Stimulated activated CD8-positive, alpha-beta memory T cell treated with anti-CD3 and anti-CD28 coated beads, Interleukin-7, amount 100 ng/mL, for 1 hour (primary cell): Measurements from ENCODE around the gene COX4I1.
A peak's percentile ranks its signal among the peaks of the same experiment; 100 is the strongest.

Experiments used
- DNase-seq, 2 donors: peaks; one replicate each; pipeline ENCODE4 v3.0.0-alpha.2; 2020; ENCODE audit warnings: low read depth in 2 of 2

COX4I1 gene

DNA sequence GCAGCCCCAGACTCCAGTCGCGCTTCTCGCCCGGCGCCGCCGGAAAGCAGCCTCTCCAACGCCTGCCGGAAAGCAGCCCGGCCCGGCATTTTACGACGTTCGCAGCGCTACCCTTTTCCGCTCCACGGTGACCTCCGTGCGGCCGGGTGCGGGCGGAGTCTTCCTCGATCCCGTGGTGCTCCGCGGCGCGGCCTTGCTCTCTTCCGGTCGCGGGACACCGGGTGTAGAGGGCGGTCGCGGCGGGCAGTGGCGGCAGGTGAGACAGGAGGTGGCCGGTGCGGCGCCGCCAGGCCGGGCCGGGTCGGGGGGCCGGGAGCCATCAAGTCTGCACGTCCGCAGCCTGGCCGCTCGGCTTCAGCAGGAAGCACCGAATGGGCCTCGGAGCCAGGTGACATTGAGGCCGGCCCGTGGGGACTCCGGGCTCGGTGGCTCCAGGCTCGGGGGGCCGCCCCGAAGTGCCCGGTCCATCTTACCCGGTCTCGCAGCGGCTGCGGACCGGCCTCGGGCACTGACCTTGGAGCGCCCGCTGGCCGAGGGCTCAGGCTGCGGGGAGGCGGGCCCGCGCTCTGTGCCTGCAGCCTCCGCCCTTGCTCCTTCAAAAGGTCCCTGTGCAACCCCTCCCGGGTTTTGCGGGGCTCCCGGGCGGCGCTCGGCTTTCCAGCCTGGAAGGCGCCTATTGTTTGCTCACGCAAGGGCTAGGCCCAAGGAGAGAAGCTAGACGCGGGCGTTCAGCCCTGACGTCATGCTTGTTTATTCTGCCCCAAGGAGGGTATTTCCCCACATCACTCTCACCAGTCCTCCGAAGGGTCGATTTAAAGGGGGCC lies at the start of gene COX4I1, which contains the start of gene EMC8:
TSS of gene COX4I1 (plus strand) at position 199 of the 824 bp plus-strand sequence. CDS start 1,511 bp downstream, outside the sequence.
TSS of gene EMC8 (minus strand) at position 48 of the 824 bp plus-strand sequence. CDS start 249 bp downstream, outside the sequence.
- DNase-seq = peak; percentile 86 to 87

DNA sequence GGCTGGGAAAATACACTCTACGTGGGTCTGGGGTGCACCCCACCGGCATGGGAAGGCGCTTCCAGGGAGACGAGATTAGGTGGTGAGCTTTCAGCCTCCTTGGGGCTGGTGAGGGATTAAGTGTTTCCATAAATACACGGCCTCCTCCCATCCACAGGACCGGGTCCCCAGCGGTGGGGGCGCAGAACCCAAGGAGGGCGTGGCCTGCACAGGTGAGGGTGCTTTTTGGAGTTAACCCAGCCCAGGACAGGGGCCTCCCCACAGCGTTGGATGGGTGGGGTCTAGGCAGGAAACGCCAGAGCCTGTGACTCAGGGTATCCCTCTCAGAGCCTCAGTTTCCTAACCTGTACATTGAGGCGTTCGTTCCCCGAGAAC lies 49.7 kb upstream of the COX4I1 start:
- DNase-seq = no peak

DNA sequence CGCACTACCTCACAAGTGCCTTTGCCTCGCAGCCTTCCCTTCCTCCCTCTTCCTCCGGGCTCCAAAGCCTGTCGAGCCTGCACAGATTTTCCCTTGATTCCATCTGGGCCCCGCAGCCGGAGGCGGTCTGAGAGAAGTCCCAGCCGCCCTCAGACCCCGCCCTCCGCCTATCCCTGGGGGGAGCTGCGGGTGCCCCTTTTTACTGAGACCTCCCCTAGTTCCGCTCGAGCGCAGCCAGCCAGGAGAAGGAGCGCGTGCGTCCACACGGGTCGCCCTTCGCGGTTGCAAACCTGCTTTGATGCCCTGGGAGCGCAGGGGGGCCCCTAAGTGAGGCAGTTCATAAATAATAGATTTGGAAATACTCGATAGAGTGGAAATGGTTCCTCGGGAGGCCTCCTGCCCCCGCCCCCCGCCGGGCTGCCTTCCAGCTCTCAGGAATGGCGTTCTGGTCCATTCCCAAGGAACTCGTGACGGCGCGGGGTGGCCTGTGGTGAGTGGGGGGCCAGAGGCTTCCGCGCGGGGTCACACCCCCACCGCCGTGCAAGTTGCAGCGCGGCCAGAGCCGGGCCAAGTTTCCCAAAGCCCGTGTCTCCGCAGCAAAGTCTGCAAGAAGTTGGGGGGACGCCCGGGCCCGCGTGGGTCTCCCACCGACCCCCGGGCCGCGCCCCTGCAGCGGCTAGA lies 49.2 kb upstream of the COX4I1 start:
- no peak for DNase-seq

DNA sequence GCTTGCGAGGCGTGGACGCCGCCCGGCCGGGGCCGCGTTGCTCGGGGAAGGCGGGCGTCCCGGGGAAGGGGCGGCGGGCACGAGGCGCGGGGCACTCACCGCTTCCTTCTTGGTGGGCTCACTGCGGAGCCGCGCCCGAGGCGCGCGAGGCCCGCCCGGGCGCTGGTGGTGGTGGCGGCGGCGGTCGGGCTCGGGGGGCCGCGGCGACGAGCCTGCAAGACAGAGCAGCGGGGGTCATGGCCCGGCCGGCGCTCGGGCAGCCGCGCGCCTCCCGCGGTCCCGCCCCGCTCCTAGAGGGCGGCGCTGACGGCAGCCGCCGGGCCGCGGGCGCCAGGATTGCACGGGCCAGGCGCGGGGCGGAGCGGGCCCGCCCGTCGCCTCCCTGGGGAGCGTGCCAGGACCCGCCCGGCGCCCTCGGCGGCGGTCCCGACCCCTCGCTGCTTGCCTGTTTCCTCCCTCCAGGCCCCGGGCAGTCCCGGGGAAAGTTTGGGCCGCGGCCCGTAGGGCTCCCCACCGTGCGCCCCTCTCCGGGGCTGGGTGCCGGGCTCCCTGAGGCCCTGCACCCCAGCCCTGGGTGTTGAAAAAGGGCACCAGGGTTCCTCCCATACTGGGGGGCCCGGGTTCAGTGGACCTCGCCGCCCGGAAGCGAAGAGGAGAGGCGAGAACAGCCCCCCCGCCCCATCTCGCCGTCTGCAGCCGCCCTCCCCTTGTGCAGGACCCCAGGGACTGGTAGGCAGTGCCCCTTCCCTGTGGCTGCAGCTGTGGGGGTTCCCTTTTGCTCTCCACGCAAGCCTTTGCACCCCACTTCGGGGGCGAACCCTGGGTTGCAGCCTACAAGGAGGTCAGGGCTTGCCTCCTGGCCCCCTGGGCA lies 48.4 kb upstream of the COX4I1 start, which contains the start of gene C16orf74:
TSS of gene C16orf74 (minus strand) at position 270 of the 871 bp plus-strand sequence. CDS start 15,879 bp downstream, outside the sequence.
- no peak for DNase-seq

DNA sequence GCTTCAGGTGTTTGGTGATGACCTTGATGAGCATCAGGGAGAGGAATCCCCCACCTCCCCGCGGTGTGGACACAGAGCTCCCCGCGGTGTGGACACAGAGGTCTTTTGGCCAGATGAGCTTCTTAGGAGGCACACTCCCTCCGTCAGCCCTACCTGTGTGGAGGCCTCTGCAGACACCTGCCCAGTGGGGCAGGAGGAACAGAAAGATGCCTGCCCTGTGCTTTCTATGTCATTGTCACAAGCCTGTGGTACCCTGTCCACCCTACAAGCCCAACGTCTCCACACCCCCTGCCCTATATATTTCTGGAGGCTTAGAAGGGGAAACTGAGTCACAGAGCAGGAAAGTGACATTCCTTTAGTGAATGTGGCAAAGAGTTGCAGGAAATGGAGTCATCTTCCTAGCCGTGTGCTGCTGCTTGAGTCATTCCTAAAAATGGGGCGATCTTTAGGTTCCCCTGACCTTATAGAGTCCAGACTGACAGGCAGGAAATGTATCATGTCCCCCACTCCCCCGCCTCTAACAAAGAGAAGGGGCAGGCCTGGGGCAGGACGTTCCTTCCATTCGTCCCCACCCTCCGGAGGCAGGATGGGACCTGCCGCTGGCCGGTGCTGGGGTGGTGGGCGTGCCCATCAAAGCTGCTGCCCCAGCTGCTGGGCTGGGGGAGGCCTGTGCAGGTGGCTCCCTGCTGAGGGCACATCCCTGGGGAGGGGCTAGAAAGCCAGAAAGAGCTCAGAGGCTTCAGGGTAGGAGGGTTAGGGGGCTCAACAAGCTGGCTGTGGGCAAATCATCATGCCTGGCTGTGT lies 47.6 kb upstream of the COX4I1 start:
- DNase-seq = no peak

DNA sequence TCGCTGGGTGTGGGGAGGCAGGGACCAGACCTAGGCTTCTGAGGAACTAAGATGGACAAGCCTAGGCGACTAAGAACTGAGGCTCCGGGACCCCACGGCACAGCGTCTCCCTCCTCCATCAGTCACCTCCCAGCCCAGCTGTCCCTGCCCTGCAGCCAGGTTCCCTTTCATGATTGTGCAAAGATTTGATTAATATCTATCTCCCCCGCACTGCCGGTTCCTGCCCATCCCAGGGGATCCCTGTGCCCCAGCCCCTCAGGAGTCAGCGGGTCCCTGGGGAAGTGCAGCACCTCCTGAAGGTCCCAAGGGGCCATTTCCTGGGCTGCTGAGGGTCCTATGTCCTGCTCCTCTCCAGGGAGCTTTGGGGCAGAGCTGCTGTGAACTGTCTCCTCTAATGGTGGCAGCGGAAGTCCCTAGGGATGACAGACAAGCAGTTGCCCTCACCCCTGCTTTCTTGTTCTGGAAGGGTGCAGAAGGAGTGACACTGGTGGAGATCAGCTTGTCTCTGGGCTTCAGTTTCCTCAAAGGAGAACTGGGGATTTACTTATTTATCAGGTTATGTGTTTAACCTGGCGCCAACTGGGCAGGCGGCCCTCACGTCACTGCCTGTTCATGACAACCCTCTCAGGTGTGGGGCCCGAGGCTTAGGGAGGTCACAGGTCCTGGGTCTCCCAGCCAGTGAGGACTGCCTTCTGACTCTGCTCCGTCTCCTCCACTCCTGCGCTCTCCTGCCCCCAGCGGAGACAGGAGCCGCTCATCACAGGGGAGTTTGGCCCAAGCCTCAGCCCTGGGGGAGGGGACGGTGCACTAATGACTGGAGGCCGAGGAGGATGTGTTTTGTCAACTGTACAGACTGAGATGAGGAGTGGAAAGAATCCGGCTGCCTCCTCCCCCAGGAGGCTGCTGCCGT lies 46.7 kb upstream of the COX4I1 start:
- no peak for DNase-seq

DNA sequence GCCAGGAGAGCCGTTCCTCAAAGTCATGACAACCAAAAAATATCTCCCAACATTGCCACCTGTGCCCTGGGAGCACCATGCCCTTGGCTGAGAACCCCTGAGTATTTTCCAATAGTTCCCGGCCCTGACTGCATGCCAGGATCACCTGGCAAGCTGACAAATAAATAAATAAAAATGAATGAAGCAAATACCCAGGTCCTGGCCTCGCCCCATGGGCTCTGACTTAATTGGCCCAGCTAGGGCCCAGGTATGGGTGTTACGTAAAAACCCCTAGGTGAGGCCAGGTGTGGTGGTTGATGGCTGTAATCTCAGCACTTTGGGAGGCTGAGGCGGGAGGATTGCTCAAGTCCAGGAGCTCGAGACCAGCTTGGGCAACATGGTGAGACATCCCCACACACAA lies 45.9 kb upstream of the COX4I1 start:
- no peak for DNase-seq

DNA sequence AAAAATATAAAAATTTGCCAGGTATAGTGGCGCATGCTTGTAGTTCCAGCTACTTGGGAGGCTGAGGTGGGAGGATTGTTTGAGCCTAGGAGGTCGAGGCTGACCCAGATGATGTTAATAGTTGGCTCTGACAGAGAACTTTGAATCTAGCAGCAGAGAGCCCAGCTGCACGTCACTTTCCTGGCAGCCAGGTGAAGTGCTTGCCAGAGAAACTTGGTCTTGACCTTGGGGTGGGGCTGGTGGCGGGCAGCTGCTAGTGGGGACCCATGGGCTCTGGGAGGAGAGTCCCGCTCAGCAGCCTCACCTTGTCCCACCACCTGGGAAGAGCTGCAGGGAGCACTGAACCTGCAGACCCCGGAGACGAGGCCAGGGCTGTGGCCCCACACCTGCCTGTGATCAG lies 45.5 kb upstream of the COX4I1 start:
- no peak for DNase-seq

DNA sequence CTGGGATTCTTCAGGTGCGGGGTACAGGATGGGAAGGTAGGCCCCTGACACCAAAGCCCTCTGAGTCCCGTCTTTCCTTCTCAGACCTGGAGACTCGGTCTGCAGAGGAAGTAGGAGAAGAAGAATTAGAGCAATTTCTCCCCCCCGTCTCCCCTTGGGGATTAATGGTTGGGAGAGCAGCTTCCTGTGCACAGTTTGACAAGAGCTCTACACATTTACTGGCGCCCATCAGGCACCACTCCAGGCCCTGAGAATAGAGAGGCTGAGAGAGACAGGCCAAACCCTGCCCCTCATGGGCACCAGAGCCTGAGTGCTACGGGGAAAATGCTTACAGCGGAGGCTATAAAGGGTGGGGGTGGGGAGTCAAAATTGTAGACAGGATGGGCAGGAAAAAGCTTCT lies 45.1 kb upstream of the COX4I1 start:
- no peak for DNase-seq

DNA sequence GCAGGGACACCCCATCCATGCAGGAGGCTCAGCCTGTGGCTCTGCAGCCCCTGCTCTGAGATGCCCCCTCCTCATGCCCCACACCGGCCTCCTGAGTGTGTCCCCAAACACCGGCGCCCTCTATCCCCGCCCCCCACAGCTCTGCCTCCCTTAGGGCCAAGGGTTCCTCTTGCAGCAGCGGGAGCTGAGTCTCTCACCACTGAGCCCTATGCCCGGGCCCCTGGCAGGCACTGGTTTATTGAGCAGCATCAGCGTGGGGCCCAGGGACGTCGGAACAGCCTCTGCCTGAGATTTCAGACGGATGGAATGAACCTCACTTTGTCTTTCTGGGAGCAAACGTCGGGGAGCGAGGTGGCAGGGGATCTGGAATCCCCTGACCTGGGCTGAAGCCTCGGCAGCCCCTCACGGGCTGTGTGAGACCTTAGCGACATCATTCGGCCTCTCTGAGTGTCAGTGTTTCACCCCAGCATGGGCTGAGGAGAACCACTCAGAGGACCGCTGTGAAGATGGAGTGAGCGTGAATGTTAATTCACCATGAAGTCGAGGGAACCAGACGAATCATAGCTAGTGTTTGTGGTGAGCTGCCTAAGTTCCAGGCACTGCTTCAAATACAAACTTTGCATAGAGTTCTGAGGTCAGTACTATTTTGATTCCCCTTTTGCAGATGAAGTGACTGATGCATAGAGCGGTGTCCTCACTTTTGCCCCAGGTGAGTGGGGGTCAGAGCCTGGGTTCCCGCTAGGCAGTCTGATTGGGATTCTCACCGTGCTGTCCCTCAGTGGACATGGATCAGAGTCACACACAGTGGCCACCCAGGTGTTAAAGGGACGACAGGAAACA lies 43.3 kb upstream of the COX4I1 start:
- DNase-seq = no peak

DNA sequence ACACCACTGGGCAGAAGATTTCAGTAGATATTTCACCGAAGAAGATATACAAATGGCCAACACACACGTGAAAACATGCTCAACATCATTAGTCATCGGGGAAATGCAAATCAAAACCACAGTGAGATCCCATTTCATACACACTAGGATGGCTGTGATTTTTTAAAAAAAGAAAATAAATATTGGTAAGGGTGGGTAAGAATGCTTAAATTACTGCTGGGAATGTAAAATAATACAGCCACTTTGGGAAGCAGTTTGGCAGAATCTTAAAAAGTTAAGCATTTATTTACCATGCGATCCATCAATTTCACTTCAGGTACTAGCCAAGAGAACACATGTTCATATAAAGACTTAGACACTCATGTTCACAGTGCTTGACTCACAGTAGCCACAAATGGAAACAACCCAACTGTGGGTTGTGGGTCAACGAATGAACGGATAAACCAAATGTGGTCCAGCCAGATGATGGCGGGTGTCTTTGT lies 42.1 kb upstream of the COX4I1 start:
- DNase-seq = no peak

DNA sequence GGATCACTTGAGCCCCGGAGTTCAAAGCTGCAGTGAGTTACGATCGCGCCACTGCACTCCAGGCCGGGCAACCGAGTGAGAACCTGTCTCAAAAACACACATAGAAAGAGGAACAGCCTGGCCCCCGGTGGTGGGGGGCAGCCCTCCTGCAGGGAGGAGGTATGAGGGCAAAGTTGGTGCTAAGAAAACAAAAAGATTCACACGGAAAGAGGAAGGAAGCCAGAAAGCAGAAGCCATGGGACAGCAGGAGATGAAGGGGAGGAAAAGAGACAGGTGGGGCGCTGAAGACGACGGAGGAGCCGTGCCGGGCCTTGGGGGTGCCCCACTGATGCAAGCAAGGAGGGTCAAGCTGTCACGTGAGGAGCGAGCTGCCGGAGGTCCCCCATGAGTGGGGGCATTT lies 40.4 kb upstream of the COX4I1 start:
- DNase-seq = no peak

DNA sequence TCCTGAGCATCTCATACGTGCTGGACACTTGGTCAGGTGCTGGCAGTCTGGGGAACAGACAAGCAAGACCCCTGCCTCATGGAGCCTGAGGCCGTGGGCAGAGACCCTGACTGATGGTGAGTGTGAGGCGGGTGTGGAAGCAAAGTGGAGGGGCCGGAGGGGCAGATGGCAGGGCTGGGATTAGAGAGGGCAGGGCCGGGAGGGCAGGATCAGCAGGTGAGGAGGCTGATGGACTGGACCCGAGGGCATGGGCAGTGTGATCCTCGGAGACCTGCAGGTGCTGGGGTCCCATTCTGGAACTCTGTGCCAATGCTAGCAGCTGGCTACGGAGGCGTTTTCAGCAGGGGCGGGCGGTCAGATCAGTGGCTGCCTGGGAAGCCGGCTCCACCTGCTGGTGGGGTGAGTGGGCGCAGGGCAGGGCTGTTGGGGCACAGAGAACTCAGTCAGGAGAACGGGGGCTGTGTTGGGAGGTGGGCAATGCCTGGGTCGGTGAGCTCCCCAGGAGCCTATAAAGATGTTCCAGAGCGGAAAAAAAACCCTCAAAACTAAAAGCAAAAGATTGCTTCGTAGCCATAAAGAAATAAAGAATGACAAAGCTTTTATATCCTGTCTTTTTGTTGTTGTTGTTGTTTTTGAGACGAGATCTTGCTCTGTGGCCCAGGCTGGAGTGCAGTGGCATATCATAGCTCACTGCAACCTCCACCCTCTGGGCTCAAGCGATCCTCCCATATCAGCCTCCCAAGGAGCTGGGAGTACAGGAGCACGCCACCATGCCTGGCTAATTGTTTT lies 39.7 kb upstream of the COX4I1 start:
- no peak for DNase-seq

DNA sequence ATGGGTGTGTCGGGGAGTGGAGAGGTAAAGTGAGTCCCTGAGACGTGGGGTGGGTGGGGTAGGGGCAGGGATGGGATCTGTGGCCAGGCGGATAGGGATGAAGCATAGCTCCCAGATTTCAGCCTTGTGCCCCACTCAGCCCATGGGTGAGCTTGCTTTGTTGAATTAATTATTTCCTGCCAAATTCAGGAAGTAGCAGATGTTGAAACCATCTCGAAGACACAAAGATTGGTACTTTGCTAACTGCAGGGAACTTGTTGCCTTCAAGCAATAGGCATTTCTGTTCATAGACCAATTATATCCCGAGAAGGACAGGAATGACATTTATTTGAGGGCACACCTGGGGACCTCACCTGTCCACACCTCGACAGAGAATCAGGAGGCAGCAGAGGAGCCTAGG lies 37.6 kb upstream of the COX4I1 start:
- DNase-seq = no peak

DNA sequence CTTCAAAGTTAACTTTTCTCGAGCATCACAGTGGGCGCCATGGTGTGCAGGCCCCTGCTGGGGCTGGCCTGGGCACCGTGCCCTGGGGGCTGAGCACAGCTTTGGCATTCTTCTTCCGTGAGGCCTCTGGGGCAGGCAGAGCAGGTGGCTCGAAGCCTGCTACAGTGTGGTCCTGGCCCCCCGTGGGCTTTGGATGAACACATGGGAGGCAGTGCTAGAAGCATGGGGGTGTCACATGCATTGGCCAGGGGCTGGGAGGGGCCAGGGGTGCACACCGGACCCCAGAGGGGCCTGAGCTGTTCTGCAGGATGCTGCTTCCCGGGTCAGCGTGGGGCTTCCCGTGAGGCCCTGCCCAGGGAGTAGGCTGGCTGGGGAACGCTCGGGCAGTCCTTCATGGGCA lies 36.5 kb upstream of the COX4I1 start:
- DNase-seq = no peak

DNA sequence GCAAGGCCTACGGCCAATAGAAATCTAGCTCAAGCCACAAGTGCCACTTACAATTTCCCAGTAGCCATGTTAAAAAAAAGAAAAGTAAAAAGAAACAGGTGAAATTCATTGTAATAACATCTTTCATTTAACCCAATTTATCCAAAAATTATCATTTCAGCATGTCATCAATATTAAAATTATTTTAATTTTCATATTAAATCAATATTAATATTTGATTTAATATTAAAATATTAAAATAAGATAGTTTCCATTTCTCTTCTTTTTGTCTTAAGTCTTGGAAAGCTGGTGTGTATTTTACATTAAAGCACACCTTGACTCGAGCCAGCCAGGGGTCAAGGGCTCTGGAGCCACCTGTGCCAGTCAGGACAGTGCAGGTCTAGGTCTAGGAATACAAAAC lies 35.9 kb upstream of the COX4I1 start:
- no peak for DNase-seq

DNA sequence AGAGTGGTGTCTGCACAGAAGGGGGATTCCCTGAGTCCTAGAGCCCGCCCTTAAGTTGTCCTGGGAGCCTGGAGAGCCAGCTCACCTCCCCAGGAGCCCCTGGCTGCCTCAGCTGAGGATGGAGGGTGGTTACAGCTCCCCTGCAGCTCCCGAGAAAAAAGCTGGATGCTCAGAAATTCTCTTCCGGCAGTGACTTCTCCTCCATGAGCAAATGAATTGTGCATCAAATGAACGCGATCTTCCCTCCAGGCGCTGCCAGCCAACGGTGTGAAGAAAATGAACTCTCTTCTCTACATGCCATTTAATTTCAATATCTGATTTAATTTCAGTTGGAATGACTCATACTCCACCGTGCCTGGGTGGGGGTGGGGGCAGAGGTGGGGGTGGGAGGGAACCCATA lies 34.3 kb upstream of the COX4I1 start:
- DNase-seq = no peak

DNA sequence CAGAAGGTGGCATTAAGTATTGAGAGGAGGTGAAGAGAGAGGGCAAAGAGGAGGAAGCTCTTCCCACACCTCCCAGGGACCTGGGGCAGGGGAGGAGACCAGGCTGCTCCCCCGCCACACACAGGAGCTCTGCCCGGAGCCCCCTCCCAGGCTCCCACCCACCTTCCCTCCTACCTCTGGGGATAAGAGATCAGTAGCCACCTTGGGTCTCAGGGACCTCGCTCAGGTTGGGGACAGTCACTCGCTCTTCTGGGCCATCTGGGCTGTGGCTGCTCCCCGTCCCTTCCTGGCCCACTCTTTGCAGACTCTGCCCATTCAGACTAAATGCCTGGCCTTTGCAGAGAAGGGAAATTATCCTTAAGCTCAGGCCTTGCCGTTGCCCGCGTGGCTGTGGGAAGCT lies 33.7 kb upstream of the COX4I1 start:
- DNase-seq = no peak
